Activated CD8-positive, alpha-beta T cell treated with anti-CD3 and anti-CD28 coated beads for 36 hours (primary cell): ENCODE results near the gene VSIG2. TPM values are rescaled to one million over a fixed set of nuclear protein-coding genes. Genes with fewer than 3 reads are reported as not detected.

Experiments
- ATAC-seq: fragments of 200-7000 bp; cut with Tn5 transposase; one replicate; pipeline ENCODE4 v1.10.0; 2021; ENCODE audit warnings: mild to moderate bottlenecking, moderate library complexity
- CTCF ChIA-PET: fragments of 350-600 bp; sonication (Branson Sonifier 250); formaldehyde crosslinking; loops from one replicate; lab custom pipeline; 2021; ENCODE audit warnings: antibody characterized with exemption; lab: Charles Lee
- POLR2A ChIA-PET: fragments of 350-600 bp; sonication (Branson Sonifier 250); formaldehyde crosslinking; loops from one replicate; lab custom pipeline; 2021; ENCODE audit warnings: antibody characterized with exemption; lab: Charles Lee
- DNase-seq: peaks from one replicate; pipeline ENCODE4 v3.0.0-alpha.2; 2020
- H3K27ac Mint-ChIP-seq: one replicate; pipeline ENCODE4 v1.8.0; 2021; ENCODE audit warnings: mild to moderate bottlenecking, mixed read lengths
- H3K27me3 Mint-ChIP-seq: one replicate; pipeline ENCODE4 v1.8.0; 2021; ENCODE audit warnings: mixed read lengths
- H3K36me3 Mint-ChIP-seq: one replicate; pipeline ENCODE4 v1.8.0; 2021; ENCODE audit warnings: low read depth, mixed read lengths
- H3K4me1 Mint-ChIP-seq: one replicate; pipeline ENCODE4 v1.8.0; 2021; ENCODE audit warnings: low read depth, mixed read lengths
- H3K4me3 Mint-ChIP-seq: one replicate; pipeline ENCODE4 v1.8.0; 2021; ENCODE audit warnings: mild to moderate bottlenecking, moderate library complexity, mixed read lengths
- H3K9me3 Mint-ChIP-seq: one replicate; pipeline ENCODE4 v1.8.0; 2021; ENCODE audit warnings: mixed read lengths
- intact Hi-C: fragments of 100-400 bp; cut with micrococcal nuclease; formaldehyde crosslinking; loops from one replicate; pipeline ENCODE4 v1.10.0; 2022
- total RNA-seq, 2 experiments: library from RNA; stranded (reverse); gene quantifications; one replicate each; pipeline ENCODE4 v1.2.3, GENCODE V29; 2021
- TF ChIP-seq, protein P1 (sequence below): fragments of 200-600 bp; IDR thresholded peaks from one replicate; pipeline ENCODE4 v1.8.0; 2022; ENCODE audit warnings: antibody characterized with exemption, mild to moderate bottlenecking

Gene VSIG2
- total RNA-seq, 2 experiments from 2014 or later, result 0.32 TPM; not detected in 1

GRCh38 chr11:124746621-124747243 lies 5.3 kb downstream of the VSIG2 start:
- TF ChIP-seq, protein P1, sequence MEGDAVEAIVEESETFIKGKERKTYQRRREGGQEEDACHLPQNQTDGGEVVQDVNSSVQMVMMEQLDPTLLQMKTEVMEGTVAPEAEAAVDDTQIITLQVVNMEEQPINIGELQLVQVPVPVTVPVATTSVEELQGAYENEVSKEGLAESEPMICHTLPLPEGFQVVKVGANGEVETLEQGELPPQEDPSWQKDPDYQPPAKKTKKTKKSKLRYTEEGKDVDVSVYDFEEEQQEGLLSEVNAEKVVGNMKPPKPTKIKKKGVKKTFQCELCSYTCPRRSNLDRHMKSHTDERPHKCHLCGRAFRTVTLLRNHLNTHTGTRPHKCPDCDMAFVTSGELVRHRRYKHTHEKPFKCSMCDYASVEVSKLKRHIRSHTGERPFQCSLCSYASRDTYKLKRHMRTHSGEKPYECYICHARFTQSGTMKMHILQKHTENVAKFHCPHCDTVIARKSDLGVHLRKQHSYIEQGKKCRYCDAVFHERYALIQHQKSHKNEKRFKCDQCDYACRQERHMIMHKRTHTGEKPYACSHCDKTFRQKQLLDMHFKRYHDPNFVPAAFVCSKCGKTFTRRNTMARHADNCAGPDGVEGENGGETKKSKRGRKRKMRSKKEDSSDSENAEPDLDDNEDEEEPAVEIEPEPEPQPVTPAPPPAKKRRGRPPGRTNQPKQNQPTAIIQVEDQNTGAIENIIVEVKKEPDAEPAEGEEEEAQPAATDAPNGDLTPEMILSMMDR, result no peak
- POLR2A ChIA-PET, result interaction anchor here (0.7 to 1.4 kb wide), 4 partner anchors 18 to 73 kb away, joined by 3 to 4 read pairs (median 4); partner anchors contain the start of genes SIAE and SPA17
- peak; percentile 79 for DNase-seq
- intact Hi-C loops, result loop anchor here (2.0 to 5.0 kb wide), 2 partner anchors 14 to 74 kb away; partner anchors contain the start of genes SIAE and SPA17
- peaks cover 1% of the 10 kb centered on the region for H3K36me3 Mint-ChIP-seq
- CTCF ChIA-PET, result interaction anchor here (0.6 to 9.5 kb wide), 25 partner anchors 9 to 126 kb away, joined by 3 to 77 read pairs (median 7); partner anchors contain the start of genes ESAM, ROBO3, SIAE and SPA17
- peak; percentile 92 for ATAC-seq
- peaks cover 6% of the 10 kb centered on the region for H3K27me3 Mint-ChIP-seq
- H3K27ac Mint-ChIP-seq, result peak overlapping the region; percentile 79
- peaks cover 4% of the 10 kb centered on the region for H3K4me1 Mint-ChIP-seq
- no peaks in the 10 kb centered on the region for H3K9me3 Mint-ChIP-seq
- peak overlapping the region; percentile 79 for H3K4me3 Mint-ChIP-seq

- H3K9me3 Mint-ChIP-seq, result no peaks in the 10 kb centered on the region
- ChIA-PET CTCF (interaction anchor here (0.6 to 9.5 kb wide), 26 partner anchors 9 to 125 kb away, joined by 3 to 77 read pairs (median 7); partner anchors contain the start of genes ESAM, ROBO3, SIAE and SPA17), POLR2A (interaction anchor here (0.7 to 1.4 kb wide), 7 partner anchors 16 to 120 kb away, joined by 3 to 4 read pairs (median 3); partner anchors contain the start of genes ESAM, SIAE and SPA17)
- DNase-seq (peak; percentile 67), ATAC-seq (peak; percentile 20)
- H3K27me3 Mint-ChIP-seq, result peaks cover 11% of the 10 kb centered on the region
- H3K4me3 Mint-ChIP-seq, result peak overlapping the region; percentile 79
- peak overlapping the region; percentile 79 for H3K27ac Mint-ChIP-seq
- intact Hi-C loops, result loop anchor here (2.0 to 5.0 kb wide), 2 partner anchors 15 to 74 kb away; partner anchors contain the start of genes SIAE and SPA17
- peaks cover 4% of the 10 kb centered on the region for H3K4me1 Mint-ChIP-seq
- TF ChIP-seq, protein P1, result no peak
- H3K36me3 Mint-ChIP-seq, result peaks cover 1% of the 10 kb centered on the region
Observed at GRCh38 chr11:124745835-124746620, 6.0 kb downstream of the VSIG2 start.

DNA sequence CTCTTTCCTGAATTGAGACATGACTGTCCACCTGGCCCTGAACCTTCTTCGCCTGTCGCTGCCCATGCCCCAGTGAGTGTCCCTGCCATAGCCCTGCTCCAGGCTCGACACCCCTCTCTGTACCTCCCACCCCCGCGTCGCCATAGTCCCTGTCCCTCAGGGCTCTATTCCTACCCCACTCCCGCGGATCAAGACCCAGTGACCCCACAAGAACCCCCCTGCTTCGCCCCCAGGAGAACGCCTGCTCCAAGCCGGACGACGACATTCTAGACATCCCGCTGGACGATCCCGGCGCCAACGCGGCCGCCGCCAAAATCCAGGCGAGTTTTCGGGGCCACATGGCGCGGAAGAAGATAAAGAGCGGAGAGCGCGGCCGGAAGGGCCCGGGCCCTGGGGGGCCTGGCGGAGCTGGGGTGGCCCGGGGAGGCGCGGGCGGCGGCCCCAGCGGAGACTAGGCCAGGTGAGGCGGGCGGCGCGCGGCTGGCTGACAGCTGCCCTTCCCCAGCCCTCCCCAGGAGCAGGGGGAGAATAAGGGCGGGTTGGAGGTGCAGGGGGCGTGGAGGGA lies 6.7 kb downstream of the VSIG2 start:
- peaks cover 11% of the 10 kb centered on the region for H3K27me3 Mint-ChIP-seq
- TF ChIP-seq, protein P1, result no peak
- H3K36me3 Mint-ChIP-seq, result peaks cover 1% of the 10 kb centered on the region
- POLR2A ChIA-PET, result interaction anchor here (0.7 to 1.4 kb wide), 4 partner anchors 17 to 119 kb away, joined by 3 to 4 read pairs (median 3); partner anchors contain the start of genes ESAM, SIAE and SPA17
- intact Hi-C loops, result loop anchor here (5.0 kb wide), 1 partner anchor 73 kb away; the partner anchor contains the start of genes SIAE and SPA17
- DNase-seq, result no peak
- no peak overlapping the region for H3K27ac Mint-ChIP-seq
- CTCF ChIA-PET, result interaction anchor here (1.0 to 9.5 kb wide), 13 partner anchors 7 to 125 kb away, joined by 3 to 77 read pairs (median 8); partner anchors contain the start of genes ESAM, ROBO3, SIAE and SPA17
- peaks cover 11% of the 10 kb centered on the region for H3K4me1 Mint-ChIP-seq
- H3K9me3 Mint-ChIP-seq, result no peaks in the 10 kb centered on the region
- no peak for ATAC-seq
- peak overlapping the region; percentile 79 for H3K4me3 Mint-ChIP-seq

DNA sequence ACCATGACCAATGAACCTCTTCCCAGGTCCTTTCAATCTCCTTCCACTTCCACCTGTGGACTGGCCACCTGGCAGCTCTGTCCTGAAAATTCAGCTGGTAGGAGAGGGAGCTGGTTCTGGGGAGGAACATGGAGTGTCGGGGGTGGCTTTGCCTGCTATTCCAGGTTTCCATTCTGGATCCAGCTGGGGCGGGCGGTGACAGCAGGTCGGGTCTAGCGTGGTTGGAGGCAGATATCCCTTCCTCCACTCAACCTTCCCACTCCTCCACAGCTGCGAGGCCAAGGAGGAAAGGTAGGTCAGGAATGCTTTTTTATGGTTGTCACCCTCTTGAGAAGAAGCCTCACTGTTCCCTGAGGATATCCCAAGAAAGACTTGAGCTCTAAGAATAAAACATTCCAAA lies 9.0 kb downstream of the VSIG2 start:
- no peak for DNase-seq
- CTCF ChIA-PET, result interaction anchor here (1.0 to 9.5 kb wide), 6 partner anchors 14 to 399 kb away, joined by 3 to 77 read pairs (median 8); partner anchors contain the start of genes ESAM, SIAE and SPA17
- POLR2A ChIA-PET, result no interaction called here

More for the DNA sequence above, 9.0 kb downstream of the VSIG2 start:
- H3K9me3 Mint-ChIP-seq, result no peaks in the 10 kb centered on the region
- intact Hi-C loops, result no loop called here
- TF ChIP-seq, protein P1, result no peak
- no peak for ATAC-seq
- peaks cover 15% of the 10 kb centered on the region for H3K27me3 Mint-ChIP-seq
- H3K36me3 Mint-ChIP-seq, result peaks cover 1% of the 10 kb centered on the region
- H3K4me3 Mint-ChIP-seq, result no peak overlapping the region
- H3K27ac Mint-ChIP-seq, result no peak overlapping the region
- peaks cover 18% of the 10 kb centered on the region for H3K4me1 Mint-ChIP-seq
